MCF 10A (cell line): ENCODE data around the gene MYZAP. TPM values are rescaled to one million over a fixed set of nuclear protein-coding genes. Genes with fewer than 3 reads are reported as not detected.

Experiments
- BruUV-seq: library from RNA; stranded (reverse); fragments of 400-500 nt; replicated peaks from 2 replicates; lab custom pipeline; 2021; lab: Mats Ljungman, UMichigan
- CTCF ChIA-PET: fragments of 300-600 bp; sonication (Branson Sonifier 250); formaldehyde crosslinking; extraction: SDS; loops from one replicate; lab custom pipeline; 2021; ENCODE audit warnings: antibody characterized with exemption, inconsistent platforms; lab: Yijun Ruan, JAX
- POLR2A ChIA-PET: fragments of 300-600, 350-650 bp; sonication (Branson Sonifier 250); formaldehyde crosslinking; extraction: SDS; loops from one replicate; lab custom pipeline; 2020; ENCODE audit warnings: antibody characterized with exemption, inconsistent platforms; lab: Yijun Ruan, JAX
- DNase-seq: peaks from one replicate; pipeline ENCODE4 v3.0.0-alpha.2; 2018; ENCODE audit not compliant: unreplicated experiment
- H3K27ac Mint-ChIP-seq: one replicate; pipeline ENCODE4 v1.8.0; 2022; ENCODE audit warnings: mild to moderate bottlenecking, low read depth, mixed read lengths; ENCODE audit not compliant: unreplicated experiment
- H3K27me3 Mint-ChIP-seq: one replicate; pipeline ENCODE4 v1.8.0; 2022; ENCODE audit warnings: mixed read lengths; ENCODE audit not compliant: insufficient read depth, unreplicated experiment
- H3K36me3 Mint-ChIP-seq: one replicate; pipeline ENCODE4 v1.8.0; 2022; ENCODE audit warnings: mild to moderate bottlenecking, moderate library complexity, mixed read lengths; ENCODE audit not compliant: insufficient read depth, unreplicated experiment
- H3K4me1 Mint-ChIP-seq: one replicate; pipeline ENCODE4 v1.8.0; 2022; ENCODE audit warnings: mixed read lengths; ENCODE audit not compliant: insufficient read depth, unreplicated experiment
- H3K4me3 Mint-ChIP-seq: one replicate; pipeline ENCODE4 v1.8.0; 2022; ENCODE audit warnings: mild to moderate bottlenecking, moderate library complexity, mixed read lengths; ENCODE audit not compliant: unreplicated experiment
- H3K9me3 Mint-ChIP-seq: one replicate; pipeline ENCODE4 v1.8.0; 2022; ENCODE audit warnings: mixed read lengths; ENCODE audit not compliant: unreplicated experiment
- CTCF ChIP-seq: fragments of 200-600 bp; IDR thresholded peaks from one replicate; pipeline ENCODE4 v1.8.0; 2022; ENCODE audit warnings: antibody characterized with exemption, mild to moderate bottlenecking; ENCODE audit not compliant: unreplicated experiment
- intact Hi-C: fragments of 100-400 bp; cut with micrococcal nuclease; formaldehyde crosslinking; loops from 2 replicates; pipeline ENCODE4 v1.14.1; 2022
- total RNA-seq: library from RNA; stranded (reverse); gene quantifications from 2 replicates; pipeline ENCODE4 v1.2.3, GENCODE V29; 2022

The MYZAP gene
- total RNA-seq, 1 experiment from 2014 or later, result 1.3 TPM

DNA sequence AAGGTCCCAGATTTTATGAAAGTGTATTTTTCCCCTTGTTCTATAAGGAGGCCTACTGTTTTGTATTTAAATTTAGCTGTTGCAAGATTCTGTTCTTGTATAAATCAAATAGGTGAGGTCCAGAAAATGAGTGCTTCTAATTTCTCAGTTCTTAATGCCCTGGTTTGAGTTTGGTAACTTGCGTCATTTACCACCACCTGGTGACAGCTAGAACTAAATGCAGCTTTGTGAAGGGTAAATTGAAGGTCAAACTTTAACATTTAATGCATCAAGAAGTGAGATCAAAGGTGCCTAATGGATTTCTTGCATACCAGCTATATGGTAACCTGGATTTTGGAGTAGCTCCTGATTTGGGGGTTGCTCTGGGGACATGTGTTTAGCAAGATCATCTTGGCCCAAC lies 64.1 kb downstream of the MYZAP start:
- H3K36me3 Mint-ChIP-seq, result peaks cover 5% of the 10 kb centered on the region
- H3K27ac Mint-ChIP-seq, result no peak overlapping the region
- H3K4me1 Mint-ChIP-seq, result peaks cover 14% of the 10 kb centered on the region
- H3K4me3 Mint-ChIP-seq, result no peak overlapping the region
- TF ChIP-seq CTCF, result no peak
- ChIA-PET POLR2A (no interaction called here), CTCF (interaction anchor here (0.5 to 3.0 kb wide), 11 partner anchors 10 to 205 kb away, joined by 3 to 10 read pairs (median 6); no protein-coding TSS in a partner anchor)
- intact Hi-C loops, result no loop called here
- H3K27me3 Mint-ChIP-seq, result no peaks in the 10 kb centered on the region
- no TSS peak for BruUV-seq
- DNase-seq, result no peak
- peaks cover under 1% of the 10 kb centered on the region for H3K9me3 Mint-ChIP-seq

DNA sequence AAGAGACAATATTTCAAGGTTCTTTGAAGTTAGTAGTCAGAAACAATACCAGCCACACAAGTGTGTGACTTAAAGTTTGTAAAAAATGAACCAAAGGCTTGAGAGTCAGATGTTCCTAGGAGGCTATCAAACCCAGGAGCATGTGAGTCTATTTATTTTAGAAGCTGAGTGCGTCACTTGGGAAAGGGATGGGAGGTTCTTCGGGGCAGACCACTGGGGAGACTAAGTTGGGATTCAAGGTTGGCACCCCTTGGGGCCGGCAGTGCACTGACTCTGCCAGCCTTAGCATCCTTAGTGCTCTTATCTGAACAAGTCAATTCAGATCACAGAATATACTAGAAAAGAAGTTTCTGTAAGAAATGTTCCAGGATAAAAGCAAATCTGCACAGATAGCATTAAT lies 64.7 kb downstream of the MYZAP start:
- TF ChIP-seq CTCF, result no peak

DNA sequence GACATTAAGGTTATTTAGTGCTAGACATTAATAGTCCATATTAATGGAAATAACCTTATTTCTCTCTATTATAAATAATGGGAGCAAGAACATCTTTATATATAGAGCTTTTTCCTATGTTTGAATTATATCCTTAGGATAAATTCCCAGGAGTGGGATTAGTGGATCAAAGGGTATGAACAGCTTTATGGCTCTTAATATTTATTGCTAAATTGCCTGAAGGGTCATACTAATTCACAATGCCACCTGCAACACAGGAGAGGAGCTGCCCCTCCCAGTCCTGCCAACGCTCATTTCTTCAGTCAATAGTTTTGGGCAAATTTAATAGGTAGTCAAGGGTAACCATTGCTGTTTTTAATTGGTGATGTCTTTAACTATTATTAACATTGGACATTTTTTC lies 65.9 kb downstream of the MYZAP start:
- no peak for DNase-seq
- no peak overlapping the region for H3K4me3 Mint-ChIP-seq
- POLR2A ChIA-PET, result interaction anchor here (0.5 to 1.3 kb wide), 7 partner anchors 8 to 409 kb away, joined by 3 to 5 read pairs (median 4); no protein-coding TSS in a partner anchor
- peaks cover 5% of the 10 kb centered on the region for H3K36me3 Mint-ChIP-seq
- intact Hi-C loops, result no loop called here
- H3K9me3 Mint-ChIP-seq, result no peaks in the 10 kb centered on the region
- no peak overlapping the region for H3K27ac Mint-ChIP-seq
- CTCF ChIA-PET, result interaction anchor here (0.9 to 3.0 kb wide), 6 partner anchors 8 to 98 kb away, joined by 3 to 10 read pairs (median 6); no protein-coding TSS in a partner anchor
- H3K27me3 Mint-ChIP-seq, result no peaks in the 10 kb centered on the region
- no TSS peak for BruUV-seq
- peaks cover 9% of the 10 kb centered on the region for H3K4me1 Mint-ChIP-seq
- TF ChIP-seq CTCF, result no peak

More for the DNA sequence above, 64.7 kb downstream of the MYZAP start:
- H3K27ac Mint-ChIP-seq, result no peak overlapping the region
- peaks cover 14% of the 10 kb centered on the region for H3K4me1 Mint-ChIP-seq
- no peak for DNase-seq
- CTCF ChIA-PET, result interaction anchor here (0.6 to 3.0 kb wide), 8 partner anchors 9 to 431 kb away, joined by 3 to 10 read pairs (median 6); no protein-coding TSS in a partner anchor
- H3K4me3 Mint-ChIP-seq, result no peak overlapping the region
- intact Hi-C loops, result no loop called here
- BruUV-seq, result no TSS peak
- H3K36me3 Mint-ChIP-seq, result peaks cover 5% of the 10 kb centered on the region
- no peaks in the 10 kb centered on the region for H3K9me3 Mint-ChIP-seq
- POLR2A ChIA-PET, result interaction anchor here (0.6 to 1.3 kb wide), 4 partner anchors 9 to 36 kb away, joined by 3 to 5 read pairs (median 4); no protein-coding TSS in a partner anchor
- H3K27me3 Mint-ChIP-seq, result no peaks in the 10 kb centered on the region

GRCh38 chr15:57662091-57662744 lies 70.5 kb downstream of the MYZAP start:
- Mint-ChIP-seq H3K27me3 (no peaks in the 10 kb centered on the region), H3K4me1 (peaks cover 8% of the 10 kb centered on the region), H3K9me3 (no peaks in the 10 kb centered on the region), H3K36me3 (no peaks in the 10 kb centered on the region), H3K27ac (no peak overlapping the region), H3K4me3 (no peak overlapping the region)
- intact Hi-C loops, result no loop called here
- no peak for DNase-seq
- ChIA-PET CTCF (interaction anchor here (0.7 to 1.5 kb wide), 7 partner anchors 9 to 404 kb away, joined by 3 to 6 read pairs (median 3); partner anchors contain the start of gene ALDH1A2), POLR2A (interaction anchor here (2.6 kb wide), 1 partner anchor 13 kb away, joined by 7 read pairs; no protein-coding TSS in a partner anchor)
- no TSS peak for BruUV-seq
- no peak for TF ChIP-seq CTCF
